ENCODE measurements around the gene CNTFR.

Gene CNTFR

DNA sequence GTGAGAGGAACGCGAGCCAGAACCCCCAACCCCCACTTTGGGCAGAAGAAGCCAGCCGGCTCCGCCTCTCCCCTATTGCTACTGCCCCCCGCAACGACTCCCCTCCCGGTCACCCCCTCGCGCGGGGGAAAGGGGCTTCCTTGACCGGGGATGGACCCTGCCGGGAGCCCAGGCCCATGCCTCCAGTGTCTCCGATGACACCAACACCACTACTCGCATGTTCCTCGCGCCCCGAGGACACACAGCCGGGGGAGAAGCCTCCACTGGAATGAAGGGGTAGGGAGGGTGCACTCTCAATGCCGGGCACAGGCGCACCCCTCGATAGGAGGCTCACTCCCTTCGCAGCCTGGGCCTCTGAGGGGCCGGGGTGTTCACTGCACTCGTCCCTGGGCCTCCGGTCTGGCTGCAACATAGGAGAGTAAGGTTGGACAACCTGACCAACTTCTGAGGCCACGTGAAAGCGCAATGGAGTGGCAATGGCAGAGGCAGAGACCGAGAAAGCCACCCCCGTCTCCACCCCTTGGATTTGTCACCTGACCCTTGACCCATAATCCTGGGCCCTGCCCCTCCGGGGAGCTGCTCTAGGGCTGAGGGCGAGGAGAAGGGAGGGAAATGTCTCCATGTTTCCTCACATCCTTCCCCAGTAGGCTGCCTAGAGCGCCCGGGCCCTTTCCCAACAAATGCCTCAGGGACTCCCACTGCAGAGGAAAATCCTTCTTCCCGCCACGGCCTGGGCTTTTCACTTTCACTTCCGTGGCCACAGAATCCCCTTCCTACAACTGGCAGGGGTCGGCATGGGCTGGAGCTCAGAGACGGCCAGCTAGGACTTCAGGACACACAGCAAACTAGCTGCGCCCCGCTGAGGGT lies 1.1 kb upstream of the CNTFR start:
- Histone ChIP-seq H3K27ac (no peak overlapping the region), H3K9me3 (no peaks in the 10 kb centered on the region), H3K27me3 (peaks cover 97% of the 10 kb centered on the region), H3K4me1 (ENCODE audit: control insufficient read depth in 1 of 2, insufficient read depth in 1 of 2, low read depth in 1 of 2, low read length in 1 of 2) (peaks cover 19 to 22% of the 10 kb centered on the region in 2 experiments), H3K4me3 (ENCODE audit: low read depth in 1 of 2, low read length in 1 of 2) (peak overlapping the region; percentile 41 to 61), H3K36me3 (no peaks in the 10 kb centered on the region)
- TF ChIP-seq, protein P1, sequence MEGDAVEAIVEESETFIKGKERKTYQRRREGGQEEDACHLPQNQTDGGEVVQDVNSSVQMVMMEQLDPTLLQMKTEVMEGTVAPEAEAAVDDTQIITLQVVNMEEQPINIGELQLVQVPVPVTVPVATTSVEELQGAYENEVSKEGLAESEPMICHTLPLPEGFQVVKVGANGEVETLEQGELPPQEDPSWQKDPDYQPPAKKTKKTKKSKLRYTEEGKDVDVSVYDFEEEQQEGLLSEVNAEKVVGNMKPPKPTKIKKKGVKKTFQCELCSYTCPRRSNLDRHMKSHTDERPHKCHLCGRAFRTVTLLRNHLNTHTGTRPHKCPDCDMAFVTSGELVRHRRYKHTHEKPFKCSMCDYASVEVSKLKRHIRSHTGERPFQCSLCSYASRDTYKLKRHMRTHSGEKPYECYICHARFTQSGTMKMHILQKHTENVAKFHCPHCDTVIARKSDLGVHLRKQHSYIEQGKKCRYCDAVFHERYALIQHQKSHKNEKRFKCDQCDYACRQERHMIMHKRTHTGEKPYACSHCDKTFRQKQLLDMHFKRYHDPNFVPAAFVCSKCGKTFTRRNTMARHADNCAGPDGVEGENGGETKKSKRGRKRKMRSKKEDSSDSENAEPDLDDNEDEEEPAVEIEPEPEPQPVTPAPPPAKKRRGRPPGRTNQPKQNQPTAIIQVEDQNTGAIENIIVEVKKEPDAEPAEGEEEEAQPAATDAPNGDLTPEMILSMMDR (IDR thresholded peaks at IDR 0.05) = no peak

DNA sequence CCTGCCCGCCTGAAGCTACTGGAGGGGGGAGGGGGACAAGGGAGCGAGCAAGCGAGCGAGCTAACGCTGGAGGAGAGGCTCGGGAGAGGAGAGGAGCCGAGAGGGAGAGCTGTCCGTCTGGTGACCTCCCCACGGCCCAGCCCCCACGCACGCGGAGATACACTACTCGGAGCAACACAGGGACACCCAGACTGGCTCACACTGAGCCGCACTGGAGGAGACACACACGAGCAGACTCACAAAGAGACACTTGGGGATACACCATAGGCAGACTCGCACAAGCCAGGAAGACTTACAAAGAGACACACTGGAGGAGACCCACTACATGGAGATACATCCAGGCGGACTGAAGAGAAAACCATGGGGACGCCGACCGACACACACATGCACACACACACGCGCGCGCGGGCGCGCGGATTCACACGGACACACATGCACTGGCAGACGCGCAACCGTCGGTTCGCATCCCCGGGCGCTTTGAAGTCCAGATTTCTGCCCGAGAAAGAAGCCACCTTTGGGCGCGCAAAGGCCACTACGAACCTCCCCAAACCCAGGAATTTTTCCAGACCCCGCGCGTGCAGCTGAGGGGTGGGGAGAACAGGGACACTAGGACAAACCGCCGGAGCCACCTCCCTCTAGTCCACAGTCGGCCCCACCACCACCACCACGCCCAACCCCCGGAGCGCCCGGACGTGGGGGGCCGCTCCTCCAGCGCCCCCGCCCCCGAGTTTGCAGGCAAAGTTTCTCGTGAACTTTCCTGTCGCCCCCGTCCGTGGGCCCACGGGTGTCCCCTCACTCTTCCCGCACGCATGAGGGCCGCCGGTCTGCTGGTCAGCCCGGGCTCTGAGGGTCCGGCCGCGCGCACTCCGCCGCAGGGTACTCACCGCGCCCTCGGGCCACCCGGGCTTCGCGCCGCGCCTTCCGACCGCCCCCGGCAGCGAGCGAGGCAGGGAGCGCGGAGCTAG lies 571 bp downstream of the CNTFR start:
- Histone ChIP-seq H3K4me1 (ENCODE audit: control insufficient read depth in 1 of 2, insufficient read depth in 1 of 2, low read depth in 1 of 2, low read length in 1 of 2) (peaks cover 19 to 22% of the 10 kb centered on the region in 2 experiments), H3K27me3 (peaks cover 100% of the 10 kb centered on the region), H3K36me3 (no peaks in the 10 kb centered on the region)

DNA sequence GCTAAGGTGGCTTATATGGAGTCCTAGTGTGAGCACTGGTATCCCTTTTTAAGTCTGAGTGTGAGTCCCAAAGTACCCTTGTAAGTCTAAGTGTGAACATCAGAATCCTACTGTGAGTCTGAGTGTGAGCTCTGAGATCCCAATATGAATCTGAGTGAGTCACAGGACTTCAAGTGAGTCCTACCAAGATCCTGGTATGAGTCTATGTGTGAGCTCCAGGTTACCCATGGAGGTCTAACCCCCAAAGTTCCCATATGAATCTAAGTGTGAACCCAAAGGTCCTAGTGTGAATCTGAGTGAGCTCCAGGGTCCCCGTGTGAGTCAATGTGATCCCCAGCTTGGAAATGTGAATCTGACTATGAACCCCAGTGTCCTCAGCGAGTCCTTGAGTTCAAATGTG lies 2.3 kb downstream of the CNTFR start:
- Histone ChIP-seq H3K4me3 (ENCODE audit: low read depth in 1 of 2, low read length in 1 of 2) (no peak overlapping the region), H3K27me3 (peaks cover 100% of the 10 kb centered on the region), H3K36me3 (no peaks in the 10 kb centered on the region), H3K9me3 (no peaks in the 10 kb centered on the region), H3K4me1 (ENCODE audit: control insufficient read depth in 1 of 2, insufficient read depth in 1 of 2, low read depth in 1 of 2, low read length in 1 of 2) (peaks cover 19 to 22% of the 10 kb centered on the region in 2 experiments), H3K27ac (no peak overlapping the region)
- TF ChIP-seq, protein P1 (IDR thresholded peaks at IDR 0.05) = no peak

More for the DNA sequence above, 571 bp downstream of the CNTFR start:
- Histone ChIP-seq H3K4me3 (ENCODE audit: low read depth in 1 of 2, low read length in 1 of 2) (no peak overlapping the region), H3K9me3 (no peaks in the 10 kb centered on the region), H3K27ac (no peak overlapping the region)
- TF ChIP-seq, protein P1 (IDR thresholded peaks at IDR 0.05) = no peak

DNA sequence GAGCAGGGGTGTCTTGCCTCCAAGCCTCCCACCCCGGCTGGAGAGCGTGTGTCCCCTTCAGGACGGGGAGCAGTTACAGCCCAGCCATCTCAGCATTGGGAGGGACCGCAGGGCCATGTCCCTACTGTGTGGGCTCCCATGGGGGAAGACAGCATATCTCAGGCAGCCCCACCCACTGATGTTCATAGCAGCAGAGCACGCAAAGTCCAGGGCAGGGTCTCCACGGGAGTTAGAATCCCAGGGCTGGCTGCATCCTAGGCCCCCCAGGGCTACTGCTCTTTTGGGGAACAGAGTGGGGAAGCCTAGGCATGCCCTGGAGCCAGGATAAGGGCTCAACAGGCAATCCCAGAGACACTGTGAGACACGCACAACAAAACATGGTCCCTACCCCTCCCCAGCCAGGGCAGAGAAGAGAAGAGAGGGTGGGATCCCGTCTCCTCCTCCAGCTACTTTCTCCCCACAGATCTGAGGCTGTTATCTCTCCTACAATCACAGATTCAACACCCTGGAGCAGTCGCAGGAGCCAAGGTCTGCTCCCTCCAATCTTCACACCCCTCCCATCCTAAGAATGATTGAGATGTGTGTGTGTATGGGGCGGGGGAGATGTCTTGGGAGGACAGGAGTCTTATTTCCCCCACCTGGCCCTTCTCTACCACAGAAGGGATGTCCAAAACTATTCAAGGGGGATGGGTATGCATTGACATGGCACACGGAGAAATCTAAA lies 3.4 kb downstream of the CNTFR start:
- Histone ChIP-seq H3K4me1 (ENCODE audit: control insufficient read depth in 1 of 2, insufficient read depth in 1 of 2, low read depth in 1 of 2, low read length in 1 of 2) (peaks cover 14 to 15% of the 10 kb centered on the region in 2 experiments), H3K27me3 (peaks cover 100% of the 10 kb centered on the region), H3K9me3 (no peaks in the 10 kb centered on the region), H3K4me3 (ENCODE audit: low read depth in 1 of 2, low read length in 1 of 2) (no peak overlapping the region), H3K36me3 (no peaks in the 10 kb centered on the region), H3K27ac (no peak overlapping the region)
- TF ChIP-seq, protein P1 (IDR thresholded peaks at IDR 0.05) = no peak

DNA sequence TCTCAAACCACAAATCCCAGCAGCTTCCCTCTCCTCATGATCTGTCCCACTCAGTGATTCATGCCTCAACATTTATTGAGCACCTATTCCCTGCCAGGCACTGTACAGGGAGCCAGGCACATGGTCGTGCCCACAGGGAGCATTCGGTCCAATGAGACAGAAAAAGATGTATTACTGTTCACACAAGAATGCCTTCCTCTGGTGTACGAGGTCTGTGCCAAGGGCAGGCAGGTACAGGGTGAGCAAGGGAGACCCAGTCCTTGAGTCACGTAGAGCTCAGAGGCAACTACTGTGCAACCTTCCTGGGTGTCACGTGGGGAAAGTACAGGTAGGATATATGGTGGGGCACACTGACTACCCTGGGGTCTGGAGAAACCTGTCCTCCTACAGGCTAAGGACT lies 4.6 kb downstream of the CNTFR start:
- H3K27ac ChIP-seq = no peak overlapping the region
- peaks cover 2 to 3% of the 10 kb centered on the region in 2 experiments for H3K4me1 ChIP-seq (ENCODE audit: control insufficient read depth in 1 of 2, insufficient read depth in 1 of 2, low read depth in 1 of 2, low read length in 1 of 2)
- TF ChIP-seq, protein P1 (IDR thresholded peaks at IDR 0.05) = no peak
- no peaks in the 10 kb centered on the region for H3K9me3 ChIP-seq
- no peak overlapping the region for H3K4me3 ChIP-seq (ENCODE audit: low read depth in 1 of 2, low read length in 1 of 2)
- H3K36me3 ChIP-seq = no peaks in the 10 kb centered on the region
- peaks cover 100% of the 10 kb centered on the region for H3K27me3 ChIP-seq

All from neutrophil (primary cell).